Motor neuron (in vitro differentiated cells): ENCODE measurements around the gene SLIT1. TPM values are rescaled to one million over a fixed set of nuclear protein-coding genes. Genes with fewer than 3 reads are reported as not detected.
"Not testable (repeated sequence)": the region's sequence is repeated elsewhere in the genome, so short reads cannot be mapped to it uniquely, and the experiment has no call there.

Experiments
- ATAC-seq, 8 experiments: fragments of 200-7000 bp; cut with Tn5 transposase; replicated peaks in 6 of 8; 2 replicates each; pipeline ENCODE4 v1.8.0; 2021; ENCODE audit warnings: mild to moderate bottlenecking in 8 of 8, moderate library complexity in 8 of 8
- H3K27ac ChIP-seq, 2 donors: fragments of 250-450 bp; sonication (Bioruptor Pico); 2 replicates each; pipeline ENCODE4 v1.9.0; 2021; ENCODE audit warnings: antibody characterized with exemption in 2 of 2, mild to moderate bottlenecking in 2 of 2, moderate library complexity in 1 of 2
- H3K4me1 ChIP-seq, 2 donors: fragments of 250-450 bp; sonication (Bioruptor Pico); replicated peaks in 1 of 2; 2 replicates each; pipeline ENCODE4 v1.6.1; 2021; ENCODE audit warnings: antibody characterized with exemption in 2 of 2, mild to moderate bottlenecking in 2 of 2, moderate library complexity in 1 of 2
- H3K4me3 ChIP-seq, 5 donors: fragments of 250-450 bp; sonication (Bioruptor Pico); 2 replicates each; pipeline ENCODE4 v1.9.0; 2021; ENCODE audit warnings: antibody characterized with exemption in 5 of 5, mild to moderate bottlenecking in 5 of 5, moderate library complexity in 4 of 5
- WGBS, 10 experiments: fragments of 450-650 bp; shearing (Covaris generic); methylation state at CpG; one replicate each; pipeline ENCODE4 v1.0.0; 2022; 5-methylcytosine and 5-hydroxymethylcytosine counted together
- in situ Hi-C, 9 experiments: fragments of 400-800 bp; cut with MboI; loops; one replicate each; pipeline ENCODE4 v1.15.0; 2021; ENCODE audit warnings: low sequenced_read_pairs in 9 of 9, low pct_unique_long_range_greater_than_20kb in 2 of 9; ENCODE audit not compliant: unreplicated experiment in 9 of 9
- total RNA-seq, 8 experiments: library from RNA; unstranded; fragments of 300-600 nt; gene quantifications; 2 replicates each; pipeline versions ENCODE4 v1.2.3 to v1.2.4, GENCODE V29; 2022

The SLIT1 gene
- total RNA-seq, 8 experiments from 2014 or later, result 0.20 to 137 (median 54.2) TPM

DNA sequence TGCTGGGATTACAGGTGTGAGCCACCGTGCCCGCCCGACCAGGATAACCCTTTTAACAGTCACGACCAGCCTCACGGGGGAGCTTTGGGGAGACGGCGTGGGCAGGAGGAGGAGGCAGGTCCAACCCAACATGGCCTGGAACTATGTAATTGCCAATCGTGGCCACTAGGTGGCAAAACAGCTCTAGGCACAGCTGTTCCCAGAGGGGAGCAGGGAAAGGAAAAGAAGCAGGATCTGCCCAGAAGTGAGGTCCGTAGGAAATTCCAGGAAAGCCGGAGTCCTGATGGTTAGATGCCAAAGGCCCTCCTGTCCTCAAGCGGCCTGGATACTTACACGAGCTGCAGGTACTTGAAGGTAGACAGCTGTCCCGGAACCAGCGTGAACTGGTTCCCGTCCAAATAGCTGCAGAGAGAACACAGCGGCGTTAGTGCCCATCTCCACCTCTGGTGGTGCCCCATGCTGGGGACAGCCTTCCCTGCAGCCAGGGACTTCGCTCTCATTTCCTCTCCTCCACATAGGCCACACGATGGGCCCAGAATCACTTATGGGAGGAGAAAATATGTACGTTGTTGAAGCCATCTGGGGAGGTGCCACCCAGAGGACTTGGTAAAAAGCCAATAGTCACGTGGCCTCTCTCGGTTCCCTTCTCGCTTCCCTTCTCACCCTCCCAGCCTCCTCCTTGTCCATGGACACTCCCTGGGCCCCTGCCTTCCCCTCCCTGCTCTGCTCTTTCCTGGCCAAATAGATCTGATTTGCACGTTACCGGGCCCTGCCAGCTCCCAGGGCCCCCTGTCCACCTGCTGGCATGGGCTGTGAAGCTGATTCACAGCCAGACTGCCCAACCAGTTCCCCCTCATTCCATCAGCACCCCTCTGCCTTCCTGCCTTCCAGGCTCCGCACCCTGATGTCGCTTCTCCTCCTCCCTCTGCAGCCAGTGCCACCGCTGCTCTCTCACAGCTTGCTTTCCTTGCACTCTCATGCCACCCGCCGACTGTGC lies 148.1 kb downstream of the SLIT1 start:
- WGBS, 10 experiments, result 17 to 89% (median 61%) methylated on average over 3 to 7 of the region's 30 CpGs; no CpG with 5 or more reads in 2 of the 10 experiments
- Histone ChIP-seq H3K27ac (no peak overlapping the region), H3K4me1 (peaks cover under 1 to 2% of the 10 kb centered on the region in 2 donors), H3K4me3 (no peak overlapping the region)
- peak; percentile 63 to 95 (median 82) for ATAC-seq
- in situ Hi-C loops, result no loop called here

DNA sequence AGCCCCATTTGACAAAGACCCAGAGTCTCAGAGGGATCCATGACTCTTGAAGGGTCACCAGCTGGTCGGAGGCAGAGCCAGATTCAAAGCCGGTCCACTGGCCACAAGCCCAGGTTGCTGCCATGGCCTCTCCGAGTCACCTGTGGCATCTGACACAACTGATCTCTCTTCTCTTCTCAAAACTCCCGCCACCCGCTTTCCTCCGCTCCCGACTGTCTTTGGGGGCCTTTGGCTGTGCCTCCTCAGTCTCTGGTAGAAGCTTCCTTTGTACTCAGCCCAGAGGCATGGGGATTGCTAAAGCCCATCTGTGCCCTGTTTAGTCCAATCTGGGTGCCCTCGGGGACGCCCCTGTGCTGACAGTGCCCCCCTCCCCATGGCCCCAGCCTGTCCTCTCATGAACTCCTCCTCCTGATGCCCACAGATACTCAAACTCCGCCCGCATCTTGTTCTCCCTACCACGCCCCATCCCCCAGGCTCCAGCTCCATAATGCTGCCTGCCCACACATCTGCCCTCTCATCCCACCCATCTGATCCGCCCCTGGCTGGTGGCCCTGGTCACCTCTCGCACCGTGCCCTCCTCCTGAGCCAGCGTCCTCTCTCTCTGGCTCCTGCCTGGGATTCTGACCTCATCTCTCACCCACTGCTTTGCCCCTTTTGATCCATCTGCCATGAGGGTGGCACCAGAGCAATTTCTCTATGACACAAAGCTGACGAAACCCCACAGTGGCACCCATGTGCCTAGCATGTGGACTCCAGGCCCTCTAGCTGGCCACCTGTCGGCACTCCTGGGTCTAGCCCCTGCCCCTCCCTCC lies 150.6 kb downstream of the SLIT1 start:
- ATAC-seq, result no peak
- H3K4me1 ChIP-seq, result peaks cover 2% of the 10 kb centered on the region in 2 donors
- H3K4me3 ChIP-seq, result no peak overlapping the region
- in situ Hi-C loops, result no loop called here
- H3K27ac ChIP-seq, result no peak overlapping the region
- 80 to 100% (median 93%) methylated on average over 2 to 5 of the region's 18 CpGs; no CpG with 5 or more reads in 3 of the 10 experiments for WGBS, 10 experiments

DNA sequence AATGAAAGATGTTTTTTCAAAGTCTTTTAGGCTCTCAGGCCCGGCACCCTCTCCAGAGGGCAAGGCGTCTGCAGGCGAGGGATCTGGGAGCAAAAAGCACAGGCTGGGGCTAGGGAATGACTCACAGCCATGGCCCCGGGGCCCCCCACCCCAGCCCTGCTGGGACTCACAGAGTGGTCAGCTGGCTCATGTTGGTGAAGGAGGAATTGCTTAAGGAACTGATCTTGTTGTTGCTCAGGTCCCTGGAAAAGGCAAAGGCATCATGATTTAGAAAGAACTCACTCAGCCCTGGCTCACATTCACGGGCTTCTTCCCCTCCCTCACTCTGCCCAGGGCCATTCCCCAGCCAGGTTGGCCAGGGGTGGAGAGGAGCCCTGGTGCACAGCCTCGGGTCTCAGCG lies 151.5 kb downstream of the SLIT1 start:
- no peak overlapping the region for H3K27ac ChIP-seq
- H3K4me1 ChIP-seq, result peaks cover 2% of the 10 kb centered on the region in 2 donors
- in situ Hi-C loops, result no loop called here
- 24 to 83% (median 80%) methylated on average over 1 to 3 of the region's 7 CpGs; no CpG with 5 or more reads in 5 of the 10 experiments for WGBS, 10 experiments
- no peak for ATAC-seq
- H3K4me3 ChIP-seq, result no peak overlapping the region

DNA sequence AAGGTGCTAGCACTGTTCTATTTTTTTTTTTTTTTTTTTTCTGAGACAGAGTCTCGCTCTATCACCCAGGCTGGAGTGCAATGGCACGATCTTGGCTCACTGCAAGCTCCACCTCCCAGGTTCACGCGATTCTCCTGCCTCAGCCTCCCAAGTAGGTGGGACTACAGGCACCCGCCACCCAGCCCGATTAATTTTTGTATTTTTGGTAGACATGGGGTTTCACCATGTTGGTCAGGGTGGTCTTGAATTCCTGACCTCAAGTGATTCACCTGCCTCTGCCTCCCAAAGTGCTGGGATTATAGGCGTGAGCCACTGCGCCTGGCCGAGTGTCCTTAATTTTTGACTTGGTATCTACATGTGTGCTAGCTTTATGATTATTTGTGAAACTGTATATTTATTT lies 151.9 kb downstream of the SLIT1 start:
- 73 to 100% (median 92%) methylated on average over 1 to 9 of the region's 9 CpGs; no CpG with 5 or more reads in 4 of the 10 experiments for WGBS, 10 experiments
- H3K4me1 ChIP-seq, H3K27ac ChIP-seq, in situ Hi-C loops, ATAC-seq, H3K4me3 ChIP-seq: not testable (repeated sequence)

DNA sequence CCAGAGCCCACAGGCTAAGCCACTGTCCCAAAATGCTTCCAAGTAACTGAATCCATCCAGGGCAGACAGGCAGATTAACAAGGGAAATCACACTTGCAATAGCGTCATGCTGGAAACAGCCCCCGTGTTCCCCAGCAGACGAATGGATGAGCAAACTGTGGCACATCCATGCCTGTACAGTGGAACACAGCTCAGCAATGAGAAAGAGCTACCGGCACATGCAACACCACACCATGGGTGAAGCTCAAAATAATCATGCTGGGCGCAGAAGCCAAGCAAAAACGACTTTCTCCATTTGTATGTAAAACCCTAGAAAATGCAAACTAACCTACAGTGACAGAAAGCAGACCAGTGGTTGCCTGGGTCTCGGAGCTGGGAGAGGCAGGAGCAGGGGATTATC lies 153.1 kb downstream of the SLIT1 start:
- in situ Hi-C loops, result no loop called here
- H3K4me1 ChIP-seq, result peaks cover 2% of the 10 kb centered on the region in 2 donors
- H3K27ac ChIP-seq, result no peak overlapping the region
- H3K4me3 ChIP-seq, result no peak overlapping the region
- 17 to 100% (median 42%) methylated on average over 1 to 7 of the region's 7 CpGs for WGBS, 10 experiments
- ATAC-seq, result peak in 3 of 8 experiments; percentile 48 to 60 (median 58)

DNA sequence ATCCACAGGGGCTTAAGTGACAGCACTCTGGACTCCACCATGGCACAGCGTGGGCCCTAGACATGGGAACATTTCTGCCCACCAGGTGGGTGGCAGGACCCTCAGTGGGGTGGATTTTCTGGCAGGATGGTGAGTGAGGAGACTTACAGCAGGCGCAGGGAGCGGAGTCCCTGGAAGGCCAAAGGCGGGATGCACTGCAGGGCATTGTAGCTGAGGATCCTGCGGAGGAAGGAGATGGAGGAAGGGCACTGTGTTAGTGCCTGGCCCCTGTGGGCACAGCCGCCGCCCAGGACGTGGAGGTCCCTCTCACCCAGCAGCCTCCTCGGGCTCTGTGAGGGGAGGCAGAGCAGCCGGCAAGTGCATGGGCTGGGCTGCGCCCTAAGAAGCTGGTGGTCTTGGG lies 154.3 kb downstream of the SLIT1 start:
- H3K4me1 ChIP-seq, result peaks cover 2% of the 10 kb centered on the region in 2 donors
- H3K4me3 ChIP-seq, result no peak overlapping the region
- no peak for ATAC-seq
- no peak overlapping the region for H3K27ac ChIP-seq
- in situ Hi-C loops, result no loop called here
- WGBS, 10 experiments, result 85 to 100% (median 90%) methylated on average over 1 to 5 of the region's 11 CpGs; no CpG with 5 or more reads in 3 of the 10 experiments

DNA sequence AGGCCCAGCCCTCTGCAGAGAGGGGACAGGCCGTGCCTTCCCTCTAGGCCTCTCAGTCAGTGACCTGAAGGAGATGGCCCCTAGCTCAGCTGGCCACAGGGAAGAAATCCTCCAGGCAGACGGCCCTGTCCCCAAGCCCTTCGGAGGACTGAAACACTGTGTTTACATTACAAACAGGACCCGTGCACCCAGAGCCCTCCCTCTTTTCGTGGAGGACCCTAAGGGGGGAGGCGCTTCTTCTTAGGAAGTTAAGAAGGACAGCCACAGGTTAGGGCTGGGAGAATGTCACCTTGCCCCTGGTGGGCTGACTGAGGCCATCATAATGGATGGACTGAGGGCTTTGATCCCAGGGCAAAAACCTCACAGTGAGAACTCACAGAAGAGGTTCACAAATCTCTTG lies 154.9 kb downstream of the SLIT1 start:
- Histone ChIP-seq H3K27ac (no peak overlapping the region), H3K4me1 (peaks cover 2% of the 10 kb centered on the region in 2 donors), H3K4me3 (no peak overlapping the region)
- in situ Hi-C loops, result no loop called here
- ATAC-seq, result no peak
- WGBS, 10 experiments, result 40 to 80% (median 48%) methylated on average over 1 to 3 of the region's 6 CpGs; no CpG with 5 or more reads in 6 of the 10 experiments

DNA sequence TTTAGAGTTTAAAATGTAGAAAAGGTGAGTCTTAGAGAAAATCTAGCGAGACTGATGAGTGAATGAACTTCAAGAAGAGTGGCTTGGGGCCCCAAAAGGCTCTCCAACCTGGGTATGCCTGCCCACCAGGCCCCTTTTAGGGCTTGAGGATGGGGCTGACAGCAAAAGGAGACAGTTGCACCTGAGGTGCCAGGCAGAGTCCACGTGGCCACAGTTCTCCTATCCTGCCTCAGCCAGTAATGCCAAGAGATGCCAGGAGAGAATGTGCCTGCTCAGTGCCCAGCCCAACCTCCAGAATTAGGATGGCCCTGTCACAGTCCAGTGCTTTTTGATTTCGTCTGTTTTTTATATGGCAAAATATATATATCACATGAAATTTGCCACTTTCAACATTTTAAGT lies 156.5 kb downstream of the SLIT1 start:
- peaks cover 2% of the 10 kb centered on the region in 2 donors for H3K4me1 ChIP-seq
- WGBS, 10 experiments, result 22 to 90% (median 67%) methylated on average over 1 to 3 of the region's 3 CpGs; no CpG with 5 or more reads in 1 of the 10 experiments
- in situ Hi-C loops, result no loop called here
- no peak overlapping the region for H3K4me3 ChIP-seq
- H3K27ac ChIP-seq, result no peak overlapping the region
- ATAC-seq, result no peak

DNA sequence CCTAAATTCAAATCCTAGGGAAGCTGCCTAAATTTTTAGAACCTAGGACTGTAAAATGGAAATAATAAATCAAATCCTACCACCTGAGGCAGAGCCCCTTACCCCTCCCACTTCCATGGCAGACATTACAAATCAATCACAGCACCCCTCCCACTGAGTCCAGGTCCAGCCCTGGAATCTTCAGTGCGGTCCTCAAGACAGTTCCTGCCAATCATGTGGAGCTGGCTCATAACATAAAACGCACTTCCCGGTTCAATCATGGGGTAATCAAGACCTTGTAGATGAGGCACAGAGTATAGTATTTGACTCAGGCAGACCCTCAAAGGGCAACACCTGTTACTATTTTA lies 157.0 kb downstream of the SLIT1 start:
- Histone ChIP-seq H3K27ac (no peak overlapping the region), H3K4me3 (no peak overlapping the region), H3K4me1 (peaks cover 2% of the 10 kb centered on the region in 2 donors)
- ATAC-seq, result no peak
- in situ Hi-C loops, result no loop called here
- WGBS, 10 experiments, result 60 to 89% (median 77%) methylated on average over 1 to 3 of the region's 3 CpGs; no CpG with 5 or more reads in 6 of the 10 experiments

DNA sequence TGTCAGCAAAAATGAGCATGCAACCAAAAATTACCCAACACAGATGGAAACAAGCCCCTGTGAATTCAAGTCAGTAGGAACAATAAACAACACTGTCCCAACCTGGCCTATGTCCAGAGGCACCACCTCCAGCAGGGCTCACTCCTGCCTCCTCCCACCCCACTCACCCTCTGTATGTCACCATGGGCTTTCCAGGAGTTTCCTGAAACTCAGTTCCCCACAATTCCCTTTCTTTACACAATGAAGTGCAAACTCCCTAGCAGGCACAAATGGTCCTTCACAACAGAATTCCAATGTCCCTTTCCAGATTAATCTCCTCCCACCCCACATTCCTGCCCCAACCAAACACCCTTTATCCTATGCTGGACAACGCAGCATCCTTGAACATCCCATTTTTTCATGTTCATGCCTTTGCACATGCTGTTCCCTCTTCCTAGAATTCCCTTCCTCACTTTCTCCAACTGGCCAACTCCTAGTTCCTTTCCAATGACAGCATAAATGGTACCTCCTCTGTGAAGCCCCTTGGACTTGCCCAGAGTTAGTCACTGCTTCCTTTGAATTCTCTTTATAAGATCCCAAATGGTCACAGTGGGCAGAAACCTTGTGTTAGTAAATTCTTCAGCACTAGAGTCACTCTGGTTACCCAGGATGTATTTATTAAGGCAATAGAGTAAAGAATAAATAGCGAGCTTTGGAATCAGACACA lies 157.5 kb downstream of the SLIT1 start:
- no peak overlapping the region for H3K27ac ChIP-seq
- no peak for ATAC-seq
- WGBS, 10 experiments, result 50 to 100% (median 96%) methylated on average over 1 to 2 of the region's 2 CpGs; no CpG with 5 or more reads in 2 of the 10 experiments
- in situ Hi-C loops, result no loop called here
- H3K4me1 ChIP-seq, result peaks cover 2% of the 10 kb centered on the region in 2 donors
- no peak overlapping the region for H3K4me3 ChIP-seq

DNA sequence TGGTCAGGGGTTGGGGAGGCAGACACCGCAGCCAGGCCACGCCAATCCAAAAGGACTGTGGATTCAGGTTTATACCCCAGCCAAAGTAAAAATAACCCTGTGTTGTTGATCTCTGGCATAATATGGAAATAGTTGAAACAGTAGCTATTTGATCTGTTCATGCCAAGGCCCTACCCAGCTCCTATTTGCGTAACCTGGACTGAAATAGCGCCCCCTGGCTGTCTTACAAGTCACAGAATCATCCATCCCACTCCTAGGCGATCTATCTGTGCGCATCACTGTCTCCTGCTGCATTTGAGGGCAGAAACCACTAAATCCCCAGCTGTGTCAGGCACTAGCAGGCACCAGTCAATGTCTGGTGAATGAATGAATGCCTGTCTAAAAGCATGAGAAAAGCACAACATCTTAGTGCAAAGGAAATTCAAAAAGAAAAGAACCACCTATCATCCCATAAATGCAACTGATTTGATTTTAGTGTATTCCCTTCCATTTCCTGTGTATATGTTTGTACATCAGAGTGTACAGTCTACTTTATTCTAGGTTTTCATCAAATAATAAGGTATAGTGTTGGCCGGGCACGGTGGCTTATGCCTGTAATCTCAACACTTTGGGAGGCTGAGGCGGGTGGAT lies 160.0 kb downstream of the SLIT1 start:
- in situ Hi-C loops, result no loop called here
- peak; percentile 47 to 85 (median 74) for ATAC-seq
- no peak overlapping the region for H3K4me3 ChIP-seq
- 19 to 100% (median 75%) methylated on average over 1 to 8 of the region's 9 CpGs for WGBS, 10 experiments
- no peak overlapping the region for H3K27ac ChIP-seq
- peaks cover 0 to 1% of the 10 kb centered on the region in 2 donors for H3K4me1 ChIP-seq
